ENCODE data around the gene TMEM185A.

DNA sequence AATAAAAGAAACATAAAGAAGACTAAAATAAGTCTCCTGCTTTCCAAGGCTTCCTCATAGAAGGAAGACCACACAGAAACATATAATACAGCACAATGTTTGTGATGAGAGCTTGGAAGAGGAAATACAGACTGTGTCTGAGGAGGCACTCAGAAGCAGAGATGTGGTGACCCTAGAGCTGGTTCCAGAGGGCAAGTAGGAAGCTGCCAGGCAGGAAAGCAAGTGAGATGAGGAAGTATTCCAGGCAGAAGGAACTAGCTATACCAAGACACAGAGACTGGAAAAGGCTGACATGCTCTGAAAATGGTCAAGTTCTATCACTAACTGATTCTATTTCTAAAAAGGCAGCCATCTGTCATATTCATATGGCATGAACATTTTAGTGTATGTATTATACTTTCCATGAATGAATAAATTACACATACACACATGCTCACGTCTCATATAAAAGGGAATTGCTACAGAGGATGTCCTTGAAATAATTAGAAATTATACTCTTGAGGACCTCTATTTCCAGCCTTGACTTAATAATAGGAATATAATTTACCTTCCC, 19.9 kb downstream of the TMEM185A start:
- no peak for TF ChIP-seq CTCF (conservative IDR thresholded peaks at IDR 0.05; ENCODE audit: low read length)
- TF ChIP-seq EZH2phosphoT487 (IDR thresholded peaks at IDR 0.05; ENCODE audit: borderline replicate concordance, low read depth, low read length), result no peak

Data from OCI-LY7 (cell line).